Measurements from ENCODE around the gene ZNRF1. TPM values are rescaled to one million over a fixed set of nuclear protein-coding genes. Genes with fewer than 3 reads are reported as not detected.

Gene ZNRF1
- total RNA-seq, result 1.6 and 2.8 TPM in 2 replicates

GRCh38 chr16:74998481-74999218 lies at the start of gene ZNRF1:
Gene ZNRF1, plus strand, starts transcription at chr16:74999024. Its CDS starts 648 bp downstream, at chr16:74999672.
- Mint-ChIP-seq H3K4me1 (peaks cover 18% of the 10 kb centered on the region), H3K27ac (peak within 1 kb of the TSS; percentile 59), H3K27me3 (peaks cover 39% of the 10 kb centered on the region), H3K36me3 (ENCODE audit: low read depth) (no peaks in the 10 kb centered on the region), H3K9me3 (no peaks in the 10 kb centered on the region), H3K4me3 (peak within 1 kb of the TSS; percentile 85)
- DNase-seq, result peak; percentile 58
- intact Hi-C loops (cut with micrococcal nuclease), result loop anchor here (1.0 to 10.0 kb wide), 6 partner anchors 13 to 466 kb away; partner anchors contain the start of genes TMEM170A and WDR59
- POLR2A ChIA-PET, result interaction anchor here (0.9 to 2.6 kb wide), 4 partner anchors 12 to 112 kb away, joined by 4 to 25 read pairs (median 4); partner anchors contain the start of gene WDR59
- CTCF ChIA-PET, result interaction anchor here (0.6 to 3.2 kb wide), 13 partner anchors 9 to 494 kb away, joined by 3 to 81 read pairs (median 4); partner anchors contain the start of genes LDHD and WDR59
- TF ChIP-seq, protein P1, sequence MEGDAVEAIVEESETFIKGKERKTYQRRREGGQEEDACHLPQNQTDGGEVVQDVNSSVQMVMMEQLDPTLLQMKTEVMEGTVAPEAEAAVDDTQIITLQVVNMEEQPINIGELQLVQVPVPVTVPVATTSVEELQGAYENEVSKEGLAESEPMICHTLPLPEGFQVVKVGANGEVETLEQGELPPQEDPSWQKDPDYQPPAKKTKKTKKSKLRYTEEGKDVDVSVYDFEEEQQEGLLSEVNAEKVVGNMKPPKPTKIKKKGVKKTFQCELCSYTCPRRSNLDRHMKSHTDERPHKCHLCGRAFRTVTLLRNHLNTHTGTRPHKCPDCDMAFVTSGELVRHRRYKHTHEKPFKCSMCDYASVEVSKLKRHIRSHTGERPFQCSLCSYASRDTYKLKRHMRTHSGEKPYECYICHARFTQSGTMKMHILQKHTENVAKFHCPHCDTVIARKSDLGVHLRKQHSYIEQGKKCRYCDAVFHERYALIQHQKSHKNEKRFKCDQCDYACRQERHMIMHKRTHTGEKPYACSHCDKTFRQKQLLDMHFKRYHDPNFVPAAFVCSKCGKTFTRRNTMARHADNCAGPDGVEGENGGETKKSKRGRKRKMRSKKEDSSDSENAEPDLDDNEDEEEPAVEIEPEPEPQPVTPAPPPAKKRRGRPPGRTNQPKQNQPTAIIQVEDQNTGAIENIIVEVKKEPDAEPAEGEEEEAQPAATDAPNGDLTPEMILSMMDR (IDR thresholded peaks at IDR 0.05), result peak; percentile 22
- ATAC-seq (ENCODE audit: low read depth), result peak; percentile 84

DNA sequence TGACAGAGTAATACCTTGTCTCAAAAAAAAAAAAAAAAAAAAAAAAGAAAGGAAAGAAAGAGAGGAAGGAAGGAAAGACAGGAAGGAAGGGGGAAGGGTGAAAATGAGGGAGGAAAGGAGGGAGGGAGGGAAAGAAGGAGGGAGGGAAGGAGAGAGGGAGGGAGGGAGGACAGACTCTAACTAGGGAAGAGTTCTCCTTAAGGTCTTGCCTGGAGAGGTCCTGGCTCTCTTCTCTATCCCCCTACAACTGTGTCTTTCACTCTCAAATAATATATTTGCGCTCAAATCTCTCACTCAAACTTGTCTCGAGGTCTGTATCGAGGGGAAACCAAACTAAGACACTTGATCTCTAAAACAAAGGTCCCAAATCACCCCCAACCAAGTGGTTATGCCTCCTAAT lies 49.5 kb upstream of the ZNRF1 start:
- H3K36me3 Mint-ChIP-seq (ENCODE audit: low read depth), result peaks cover 73% of the 10 kb centered on the region
- ATAC-seq (ENCODE audit: low read depth) (no peak), DNase-seq (no peak)
- no peaks in the 10 kb centered on the region for H3K9me3 Mint-ChIP-seq
- no peaks in the 10 kb centered on the region for H3K4me1 Mint-ChIP-seq
- H3K27ac Mint-ChIP-seq, result no peak overlapping the region
- ChIA-PET POLR2A (interaction anchor here (0.6 kb wide), 1 partner anchor 159 kb away, joined by 3 read pairs; no protein-coding TSS in a partner anchor), CTCF (no interaction called here)
- TF ChIP-seq, protein P1 (IDR thresholded peaks at IDR 0.05), result no peak
- no peaks in the 10 kb centered on the region for H3K27me3 Mint-ChIP-seq
- no peak overlapping the region for H3K4me3 Mint-ChIP-seq
- intact Hi-C loops (cut with micrococcal nuclease), result no loop called here

GRCh38 chr16:74950511-74950910 lies 48.3 kb upstream of the ZNRF1 start:
- CTCF ChIA-PET, result no interaction called here
- POLR2A ChIA-PET, result no interaction called here
- ATAC-seq (ENCODE audit: low read depth) (no peak), DNase-seq (no peak)
- Mint-ChIP-seq H3K9me3 (no peaks in the 10 kb centered on the region), H3K36me3 (ENCODE audit: low read depth) (peaks cover 77% of the 10 kb centered on the region), H3K4me1 (no peaks in the 10 kb centered on the region), H3K27ac (no peak overlapping the region), H3K27me3 (no peaks in the 10 kb centered on the region), H3K4me3 (no peak overlapping the region)
- intact Hi-C loops (cut with micrococcal nuclease), result no loop called here
- TF ChIP-seq, protein P1 (IDR thresholded peaks at IDR 0.05), result no peak

DNA sequence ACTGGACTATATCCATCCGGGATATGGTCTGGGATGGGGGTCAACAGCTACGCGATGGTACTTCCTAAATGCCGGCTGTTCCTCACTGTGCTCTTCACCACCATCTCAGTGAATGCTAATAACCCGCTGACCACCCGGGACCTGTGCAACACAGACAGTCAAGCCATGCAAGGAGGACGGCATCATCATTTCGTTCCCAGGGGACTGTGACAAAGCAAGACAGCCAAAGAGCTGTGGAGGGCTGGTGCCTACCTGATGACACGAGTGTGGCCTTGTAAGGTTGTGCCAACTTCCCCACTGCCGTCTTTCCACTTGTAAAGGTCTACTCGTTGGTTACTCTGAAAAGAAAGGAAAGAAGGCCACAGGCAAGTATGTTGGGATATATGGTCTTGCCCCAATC lies 47.6 kb upstream of the ZNRF1 start:
- no peak for DNase-seq
- ChIA-PET POLR2A (no interaction called here), CTCF (no interaction called here)
- intact Hi-C loops (cut with micrococcal nuclease), result no loop called here
- ATAC-seq (ENCODE audit: low read depth), result no peak
- no peaks in the 10 kb centered on the region for H3K9me3 Mint-ChIP-seq
- no peak overlapping the region for H3K27ac Mint-ChIP-seq
- TF ChIP-seq, protein P1 (IDR thresholded peaks at IDR 0.05), result no peak
- no peaks in the 10 kb centered on the region for H3K4me1 Mint-ChIP-seq
- H3K4me3 Mint-ChIP-seq, result no peak overlapping the region
- H3K36me3 Mint-ChIP-seq (ENCODE audit: low read depth), result peaks cover 81% of the 10 kb centered on the region
- H3K27me3 Mint-ChIP-seq, result no peaks in the 10 kb centered on the region

GRCh38 chr16:74951681-74952080 lies 47.1 kb upstream of the ZNRF1 start:
- TF ChIP-seq, protein P1 (IDR thresholded peaks at IDR 0.05), result no peak
- Mint-ChIP-seq H3K4me3 (no peak overlapping the region), H3K9me3 (no peaks in the 10 kb centered on the region), H3K36me3 (ENCODE audit: low read depth) (peaks cover 81% of the 10 kb centered on the region), H3K4me1 (no peaks in the 10 kb centered on the region), H3K27me3 (no peaks in the 10 kb centered on the region), H3K27ac (no peak overlapping the region)
- ChIA-PET POLR2A (no interaction called here), CTCF (no interaction called here)
- intact Hi-C loops (cut with micrococcal nuclease), result no loop called here
- ATAC-seq (ENCODE audit: low read depth), result no peak
- DNase-seq, result no peak

Measured in activated B cell treated with CpG ODN at 0.5 μM for 24 hours (primary cell).